HepG2 (cell line): ENCODE measurements around the gene TOMM20. TPM values are rescaled to one million over a fixed set of nuclear protein-coding genes. Genes with fewer than 3 reads are reported as not detected.

Source experiments
- GTF2F1 ChIP-seq: fragments of 150-350 bp; IDR thresholded peaks from 2 replicates; pipeline ENCODE4 v1.6.1; 2014; ENCODE audit warnings: low read length
- HNRNPK ChIP-seq: fragments of 200-400 bp; formaldehyde crosslinking; IDR thresholded peaks from 2 replicates; pipeline ENCODE4 v1.6.1; 2018; ENCODE audit warnings: low read length, low read depth, moderate library complexity, mild to moderate bottlenecking; ENCODE audit not compliant: poor library complexity, severe bottlenecking
- MTA3 ChIP-seq: sonication (generic); formaldehyde crosslinking; IDR thresholded peaks from 2 replicates; pipeline ENCODE4 v1.4.0; 2020; ENCODE audit warnings: missing genetic modification reagents
- SAFB2 ChIP-seq: sonication (generic); formaldehyde crosslinking; IDR thresholded peaks from 2 replicates; pipeline ENCODE4 v1.5.1; 2020; ENCODE audit warnings: missing genetic modification reagents, low read depth, mild to moderate bottlenecking, borderline replicate concordance
- SNRNP70 ChIP-seq: fragments of 200-400 bp; formaldehyde crosslinking; IDR thresholded peaks from 2 replicates; pipeline ENCODE4 v1.6.1; 2017; ENCODE audit warnings: mild to moderate bottlenecking, low read depth, low read length, moderate library complexity
- SP140L ChIP-seq: sonication (generic); formaldehyde crosslinking; IDR thresholded peaks from 2 replicates; pipeline ENCODE4 v1.4.0; 2020; ENCODE audit warnings: missing genetic modification reagents, borderline replicate concordance
- ZBTB8A ChIP-seq: sonication (generic); formaldehyde crosslinking; IDR thresholded peaks from 2 replicates; pipeline ENCODE4 v1.4.0; 2020; ENCODE audit warnings: mild to moderate bottlenecking, low read depth, missing genetic modification reagents, borderline replicate concordance
- ZFP90 ChIP-seq: sonication (generic); formaldehyde crosslinking; IDR thresholded peaks from 2 replicates; pipeline ENCODE4 v1.8.0; 2022; ENCODE audit warnings: missing genetic modification reagents, mild to moderate bottlenecking, inconsistent platforms, borderline replicate concordance
- ZNF549 ChIP-seq: sonication (generic); formaldehyde crosslinking; IDR thresholded peaks from 2 replicates; pipeline ENCODE4 v1.5.0; 2020; ENCODE audit warnings: missing genetic modification reagents
- ZNF552 ChIP-seq: sonication (generic); formaldehyde crosslinking; IDR thresholded peaks from 2 replicates; pipeline ENCODE4 v1.9.0; 2022; ENCODE audit warnings: missing genetic modification reagents, mild to moderate bottlenecking, borderline replicate concordance
- ZNF598 ChIP-seq: sonication (generic); formaldehyde crosslinking; IDR thresholded peaks from 2 replicates; pipeline ENCODE4 v1.5.1; 2020; ENCODE audit warnings: mild to moderate bottlenecking, missing genetic modification reagents, borderline replicate concordance
- ZNF674 ChIP-seq: sonication (generic); formaldehyde crosslinking; IDR thresholded peaks from 2 replicates; pipeline ENCODE4 v1.5.0; 2020; ENCODE audit warnings: low read depth, mild to moderate bottlenecking, missing genetic modification reagents
- polyA plus RNA-seq, 8 experiments: library from polyadenylated mRNA; depleted of rRNA in 3 of 8; stranded (reverse) in 7 of 8; unstranded in 1 of 8; fragments of >200 nt; fragmentation: Illumina TruSeq in 4 of 8; extraction: Trizol in 4 of 8; gene quantifications; 2 replicates each; pipeline versions ENCODE4 v1.2.1 to v1.2.3, GENCODE V29; 2011 to 2016; ENCODE audit warnings: low read depth in 4 of 8, missing spikeins in 1 of 8, mixed read lengths in 1 of 8; ENCODE audit not compliant: insufficient read depth in 1 of 8
- total RNA-seq, 5 experiments: library from RNA; depleted of rRNA; stranded (reverse); fragments of >200 nt; fragmentation: Illumina TruSeq; extraction: Trizol; gene quantifications; 2 replicates each; pipeline ENCODE4 v1.2.3, GENCODE V29; 2016; ENCODE audit warnings: low read depth in 1 of 5
- TF ChIP-seq, protein P1 (sequence below): sonication (generic); formaldehyde crosslinking; IDR thresholded peaks from 2 replicates; pipeline ENCODE4 v1.4.0; 2020; ENCODE audit warnings: mild to moderate bottlenecking, missing genetic modification reagents
- TF ChIP-seq, protein P2 (sequence below): IDR thresholded peaks from 2 replicates; pipeline ENCODE4 v1.6.1; 2016
- TF ChIP-seq, protein P3 (sequence below), 2 experiments: sonication (generic) in 1 of 2; formaldehyde crosslinking in 1 of 2; IDR thresholded peaks; 2 replicates each; pipeline versions ENCODE4 v1.6.1 to v1.9.0; 2014 to 2022; ENCODE audit warnings: antibody characterized with exemption in 1 of 2, borderline replicate concordance in 1 of 2, inconsistent platforms in 1 of 2, low read depth in 1 of 2, missing genetic modification reagents in 1 of 2
- TF ChIP-seq, protein P4 (sequence below): sonication (generic); formaldehyde crosslinking; IDR thresholded peaks from 2 replicates; pipeline ENCODE4 v1.4.0; 2020; ENCODE audit warnings: missing genetic modification reagents

TOMM20 gene
- total and polyA plus RNA-seq, 2 of the 13 experiments (the other 11 are each of a cell fraction or from before 2014, with no cell fraction given) = 153 to 376 TPM

DNA sequence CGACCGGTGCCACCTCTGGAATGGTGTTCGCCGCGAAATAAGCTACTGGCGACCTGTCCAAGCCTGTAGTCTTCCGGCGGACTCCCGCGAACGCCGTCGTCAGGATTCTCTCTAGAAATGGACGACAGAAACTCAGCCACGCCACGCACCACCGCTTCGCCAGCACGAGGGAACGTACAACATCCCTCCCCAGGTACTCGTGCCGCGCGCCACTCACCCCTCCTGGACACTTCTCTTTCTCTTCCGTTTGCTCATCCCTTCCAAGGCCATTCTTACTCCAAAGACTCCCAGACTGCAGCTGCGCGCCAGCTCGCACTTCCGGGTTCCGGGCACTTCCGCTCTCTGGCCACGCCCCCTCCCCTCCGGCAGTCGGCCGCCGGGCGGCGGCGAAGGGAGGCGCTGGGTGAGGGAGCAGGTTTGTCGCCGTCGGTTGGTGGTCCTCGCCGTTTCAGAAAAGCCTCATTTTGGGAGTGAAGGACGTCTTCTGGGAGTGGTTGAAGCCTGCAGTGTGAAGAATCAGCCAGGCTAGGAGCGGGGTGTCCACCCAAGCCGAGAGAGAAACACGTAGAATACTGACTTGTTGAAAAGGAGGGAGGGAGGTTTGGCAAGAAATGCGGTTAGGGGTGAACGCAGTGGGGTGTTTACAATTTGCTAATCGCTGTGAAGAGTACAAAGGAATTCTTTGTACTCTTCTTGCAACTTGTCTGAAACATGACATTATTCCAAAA lies 32.5 kb upstream of the TOMM20 start, which contains the start of gene RBM34 (continued):
- TF ChIP-seq, protein P1, sequence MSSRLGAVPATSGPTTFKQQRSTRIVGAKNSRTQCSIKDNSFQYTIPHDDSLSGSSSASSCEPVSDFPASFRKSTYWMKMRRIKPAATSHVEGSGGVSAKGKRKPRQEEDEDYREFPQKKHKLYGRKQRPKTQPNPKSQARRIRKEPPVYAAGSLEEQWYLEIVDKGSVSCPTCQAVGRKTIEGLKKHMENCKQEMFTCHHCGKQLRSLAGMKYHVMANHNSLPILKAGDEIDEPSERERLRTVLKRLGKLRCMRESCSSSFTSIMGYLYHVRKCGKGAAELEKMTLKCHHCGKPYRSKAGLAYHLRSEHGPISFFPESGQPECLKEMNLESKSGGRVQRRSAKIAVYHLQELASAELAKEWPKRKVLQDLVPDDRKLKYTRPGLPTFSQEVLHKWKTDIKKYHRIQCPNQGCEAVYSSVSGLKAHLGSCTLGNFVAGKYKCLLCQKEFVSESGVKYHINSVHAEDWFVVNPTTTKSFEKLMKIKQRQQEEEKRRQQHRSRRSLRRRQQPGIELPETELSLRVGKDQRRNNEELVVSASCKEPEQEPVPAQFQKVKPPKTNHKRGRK (CRISPR knock-in tag) = no peak
- TF ChIP-seq MTA3 (CRISPR knock-in tag) (no peak), GTF2F1 (peak; percentile 72; the same call in 1 of the 2 replicates), SAFB2 (CRISPR knock-in tag) (peak; percentile 83; the same call in 1 of the 2 replicates), ZNF674 (CRISPR knock-in tag) (no peak), SP140L (CRISPR knock-in tag) (peak; percentile 83; the same call in 1 of the 2 replicates), ZFP90 (CRISPR knock-in tag) (peak; percentile 96; the same call in 1 of the 2 replicates), SNRNP70 (no peak), ZBTB8A (CRISPR knock-in tag) (peak; percentile 74; the same call in 1 of the 2 replicates), ZNF552 (CRISPR knock-in tag) (peak; percentile 21; the same call in 1 of the 2 replicates), HNRNPK (peak; percentile 24), ZNF598 (CRISPR knock-in tag) (peak; percentile 89), ZNF549 (CRISPR knock-in tag) (no peak)
- TF ChIP-seq, protein P2, sequence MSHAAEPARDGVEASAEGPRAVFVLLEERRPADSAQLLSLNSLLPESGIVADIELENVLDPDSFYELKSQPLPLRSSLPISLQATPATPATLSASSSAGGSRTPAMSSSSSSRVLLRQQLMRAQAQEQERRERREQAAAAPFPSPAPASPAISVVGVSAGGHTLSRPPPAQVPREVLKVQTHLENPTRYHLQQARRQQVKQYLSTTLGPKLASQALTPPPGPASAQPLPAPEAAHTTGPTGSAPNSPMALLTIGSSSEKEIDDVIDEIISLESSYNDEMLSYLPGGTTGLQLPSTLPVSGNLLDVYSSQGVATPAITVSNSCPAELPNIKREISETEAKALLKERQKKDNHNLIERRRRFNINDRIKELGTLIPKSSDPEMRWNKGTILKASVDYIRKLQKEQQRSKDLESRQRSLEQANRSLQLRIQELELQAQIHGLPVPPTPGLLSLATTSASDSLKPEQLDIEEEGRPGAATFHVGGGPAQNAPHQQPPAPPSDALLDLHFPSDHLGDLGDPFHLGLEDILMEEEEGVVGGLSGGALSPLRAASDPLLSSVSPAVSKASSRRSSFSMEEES (CRISPR knock-in tag) = peak; percentile 56
- TF ChIP-seq, protein P3, sequence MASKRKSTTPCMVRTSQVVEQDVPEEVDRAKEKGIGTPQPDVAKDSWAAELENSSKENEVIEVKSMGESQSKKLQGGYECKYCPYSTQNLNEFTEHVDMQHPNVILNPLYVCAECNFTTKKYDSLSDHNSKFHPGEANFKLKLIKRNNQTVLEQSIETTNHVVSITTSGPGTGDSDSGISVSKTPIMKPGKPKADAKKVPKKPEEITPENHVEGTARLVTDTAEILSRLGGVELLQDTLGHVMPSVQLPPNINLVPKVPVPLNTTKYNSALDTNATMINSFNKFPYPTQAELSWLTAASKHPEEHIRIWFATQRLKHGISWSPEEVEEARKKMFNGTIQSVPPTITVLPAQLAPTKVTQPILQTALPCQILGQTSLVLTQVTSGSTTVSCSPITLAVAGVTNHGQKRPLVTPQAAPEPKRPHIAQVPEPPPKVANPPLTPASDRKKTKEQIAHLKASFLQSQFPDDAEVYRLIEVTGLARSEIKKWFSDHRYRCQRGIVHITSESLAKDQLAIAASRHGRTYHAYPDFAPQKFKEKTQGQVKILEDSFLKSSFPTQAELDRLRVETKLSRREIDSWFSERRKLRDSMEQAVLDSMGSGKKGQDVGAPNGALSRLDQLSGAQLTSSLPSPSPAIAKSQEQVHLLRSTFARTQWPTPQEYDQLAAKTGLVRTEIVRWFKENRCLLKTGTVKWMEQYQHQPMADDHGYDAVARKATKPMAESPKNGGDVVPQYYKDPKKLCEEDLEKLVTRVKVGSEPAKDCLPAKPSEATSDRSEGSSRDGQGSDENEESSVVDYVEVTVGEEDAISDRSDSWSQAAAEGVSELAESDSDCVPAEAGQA (IDR thresholded peaks at IDR 0.05; ENCODE audit: low read depth) = peak; percentile 52; the same call in 1 of the 2 replicates
- TF ChIP-seq, protein P3 (CRISPR knock-in tag; IDR thresholded peaks at IDR 0.05; ENCODE audit: borderline replicate concordance) = peak; percentile 77; the same call in 1 of the 2 replicates
- TF ChIP-seq, protein P4, sequence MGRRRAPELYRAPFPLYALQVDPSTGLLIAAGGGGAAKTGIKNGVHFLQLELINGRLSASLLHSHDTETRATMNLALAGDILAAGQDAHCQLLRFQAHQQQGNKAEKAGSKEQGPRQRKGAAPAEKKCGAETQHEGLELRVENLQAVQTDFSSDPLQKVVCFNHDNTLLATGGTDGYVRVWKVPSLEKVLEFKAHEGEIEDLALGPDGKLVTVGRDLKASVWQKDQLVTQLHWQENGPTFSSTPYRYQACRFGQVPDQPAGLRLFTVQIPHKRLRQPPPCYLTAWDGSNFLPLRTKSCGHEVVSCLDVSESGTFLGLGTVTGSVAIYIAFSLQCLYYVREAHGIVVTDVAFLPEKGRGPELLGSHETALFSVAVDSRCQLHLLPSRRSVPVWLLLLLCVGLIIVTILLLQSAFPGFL (CRISPR knock-in tag) = no peak
